A673 (cell line): Measurements from ENCODE around the gene FAM83D.

Experiments used
- CTCF ChIP-seq: fragments of 300-800, 200-600 bp; sonication (generic); conservative IDR thresholded peaks from 2 replicates; pipeline ENCODE4 v1.5.1; 2017; ENCODE audit warnings: low read depth, mild to moderate bottlenecking, antibody characterized with exemption, low read length, moderate library complexity, mixed read lengths
- EZH2 ChIP-seq: fragments of 200-600 bp; sonication (generic); IDR thresholded peaks from 2 replicates; pipeline ENCODE4 v1.6.1; 2017; ENCODE audit warnings: borderline replicate concordance, low read depth, mild to moderate bottlenecking, mixed read lengths, antibody characterized with exemption, low read length; ENCODE audit not compliant: poor library complexity, severe bottlenecking

- TF ChIP-seq CTCF, result no peak
- TF ChIP-seq EZH2, result no peak
Measured at GRCh38 chr20:38975539-38976120, 49.4 kb downstream of the FAM83D start.
